Trophoblast cell (in vitro differentiated cells and primary cell): ENCODE data around the gene KIF6.
A peak's percentile ranks its signal among the peaks of the same experiment; 100 is the strongest.

ENCODE experiments used
- DNase-seq, 2 donors: peaks; one replicate each; pipeline ENCODE4 v3.0.0-alpha.2; 2016
- H2AFZ ChIP-seq: 2 replicates; pipeline ENCODE4 v1.6.1; 2013; ENCODE audit warnings: low read length, moderate library complexity, mild to moderate bottlenecking; ENCODE audit not compliant: insufficient read depth, poor library complexity
- H2AK5ac ChIP-seq: 2 replicates; pipeline ENCODE4 v1.6.1; 2013; ENCODE audit warnings: mild to moderate bottlenecking, low read length
- H2BK120ac ChIP-seq: 2 replicates; pipeline ENCODE4 v1.6.1; 2013; ENCODE audit warnings: low read length, mild to moderate bottlenecking, moderate library complexity; ENCODE audit not compliant: insufficient read depth, poor library complexity
- H2BK12ac ChIP-seq: 2 replicates; pipeline ENCODE4 v1.6.1; 2013; ENCODE audit warnings: mild to moderate bottlenecking, low read length, moderate library complexity
- H2BK5ac ChIP-seq: 2 replicates; pipeline ENCODE4 v1.6.1; 2013; ENCODE audit warnings: low read length, low read depth, moderate library complexity, mild to moderate bottlenecking; ENCODE audit not compliant: poor library complexity
- H3K14ac ChIP-seq: 2 replicates; pipeline ENCODE4 v1.6.1; 2013; ENCODE audit warnings: mild to moderate bottlenecking, low read length
- H3K18ac ChIP-seq: 2 replicates; pipeline ENCODE4 v1.6.1; 2013; ENCODE audit warnings: mild to moderate bottlenecking, low read length
- H3K23ac ChIP-seq: 2 replicates; pipeline ENCODE4 v1.6.1; 2013; ENCODE audit warnings: low read length
- H3K27ac ChIP-seq: 2 replicates; pipeline ENCODE4 v1.5.1; 2013; ENCODE audit warnings: low read depth, mild to moderate bottlenecking, inconsistent platforms, low read length, moderate library complexity
- H3K27me3 ChIP-seq: 2 replicates; pipeline ENCODE4 v1.6.1; 2013; ENCODE audit warnings: inconsistent platforms, mild to moderate bottlenecking, low read length, moderate library complexity; ENCODE audit not compliant: insufficient read depth
- H3K36me3 ChIP-seq, 2 experiments: 1 replicate in 1 of 2; 2 replicates in 1 of 2; pipeline ENCODE4 v1.6.1; 2013; ENCODE audit warnings: low read length in 2 of 2, mild to moderate bottlenecking in 2 of 2, moderate library complexity in 1 of 2; ENCODE audit not compliant: insufficient read depth in 2 of 2, control insufficient read depth in 1 of 2
- H3K4ac ChIP-seq: 2 replicates; pipeline ENCODE4 v1.6.1; 2013; ENCODE audit warnings: low read depth, mild to moderate bottlenecking, low read length, moderate library complexity
- H3K4me1 ChIP-seq, 2 experiments: 1 replicate in 1 of 2; 2 replicates in 1 of 2; pipeline ENCODE4 v1.6.1; 2013; ENCODE audit warnings: low read length in 2 of 2, mild to moderate bottlenecking in 2 of 2, moderate library complexity in 1 of 2; ENCODE audit not compliant: insufficient read depth in 2 of 2, control insufficient read depth in 1 of 2
- H3K4me2 ChIP-seq: 2 replicates; pipeline ENCODE4 v1.6.1; 2013; ENCODE audit warnings: inconsistent platforms, mild to moderate bottlenecking, low read length, moderate library complexity
- H3K4me3 ChIP-seq: 2 replicates; pipeline ENCODE4 v1.5.1; 2013; ENCODE audit warnings: mild to moderate bottlenecking, low read depth, low read length, inconsistent platforms
- H3K79me1 ChIP-seq: one replicate; pipeline ENCODE4 v1.6.1; 2013; ENCODE audit warnings: low read length
- H3K79me2 ChIP-seq: 2 replicates; pipeline ENCODE4 v1.6.1; 2013; ENCODE audit warnings: low read length, mild to moderate bottlenecking; ENCODE audit not compliant: control insufficient read depth, insufficient read depth, poor library complexity
- H3K9ac ChIP-seq: 2 replicates; pipeline ENCODE4 v1.6.1; 2013; ENCODE audit warnings: mild to moderate bottlenecking, low read length
- H3K9me3 ChIP-seq: 2 replicates; pipeline ENCODE4 v1.6.1; 2013; ENCODE audit warnings: low read depth, mild to moderate bottlenecking, control low read depth, inconsistent platforms, low read length; ENCODE audit not compliant: insufficient read depth
- H4K12ac ChIP-seq: 2 replicates; pipeline ENCODE4 v1.6.1; 2013; ENCODE audit warnings: low read depth, mild to moderate bottlenecking, low read length, moderate library complexity
- H4K8ac ChIP-seq: 2 replicates; pipeline ENCODE4 v1.6.1; 2013; ENCODE audit warnings: low read depth, mild to moderate bottlenecking, low read length, moderate library complexity
- H4K91ac ChIP-seq: one replicate; pipeline ENCODE4 v1.6.1; 2013; ENCODE audit warnings: low read depth, mild to moderate bottlenecking, low read length, moderate library complexity
- WGBS: extraction: QIAGEN DNeasy Blood & Tissue Kit; methylation state at CpG from one replicate; pipeline ENCODE4 v1.1.7; 2013; ENCODE audit warnings: missing lambda C conversion rate; ENCODE audit not compliant: insufficient read length, insufficient coverage; ENCODE audit errors: extremely low coverage; 5-methylcytosine and 5-hydroxymethylcytosine counted together

The KIF6 gene

DNA sequence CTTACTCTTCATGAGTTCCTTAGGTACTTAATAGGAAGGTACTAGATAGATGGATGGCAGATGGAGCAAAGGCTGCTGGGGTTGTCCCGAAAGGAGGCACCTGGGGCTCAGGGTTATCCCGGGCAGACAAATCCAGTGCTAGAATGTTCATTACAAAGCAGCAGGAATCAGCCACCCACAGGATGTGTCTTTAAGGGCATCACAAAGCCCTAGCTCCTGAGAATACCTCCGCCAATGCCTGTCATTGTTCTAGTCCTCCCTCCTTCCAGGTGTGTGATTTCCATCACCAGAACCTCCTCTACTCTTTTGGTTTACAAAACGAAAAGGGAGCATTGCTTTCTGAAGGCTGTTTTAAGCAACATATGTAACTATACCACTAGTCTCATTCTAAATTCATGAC is 138.1 kb downstream of the KIF6 start:
- Histone ChIP-seq H3K4me3 (no peak overlapping the region), H4K91ac (no peak overlapping the region), H3K9ac (no peak overlapping the region), H3K79me2 (no peaks in the 10 kb centered on the region), H4K8ac (no peak overlapping the region), H3K4me2 (no peak overlapping the region), H3K23ac (no peak overlapping the region), H4K12ac (no peak overlapping the region), H2BK120ac (no peak overlapping the region), H3K9me3 (no peaks in the 10 kb centered on the region), H2BK12ac (no peak overlapping the region), H3K27me3 (no peaks in the 10 kb centered on the region), H3K18ac (no peak overlapping the region), H3K4ac (no peak overlapping the region), H3K27ac (no peak overlapping the region), H3K14ac (no peak overlapping the region), H3K36me3 (no peaks in the 10 kb centered on the region), H3K4me1 (no peaks in the 10 kb centered on the region), H2AFZ (no peak overlapping the region), H2AK5ac (no peak overlapping the region), H2BK5ac (no peak overlapping the region), H3K79me1 (no peaks in the 10 kb centered on the region)
- DNase-seq, result no peak
- no CpG with 5 or more reads among the region's 4 CpGs for WGBS

DNA sequence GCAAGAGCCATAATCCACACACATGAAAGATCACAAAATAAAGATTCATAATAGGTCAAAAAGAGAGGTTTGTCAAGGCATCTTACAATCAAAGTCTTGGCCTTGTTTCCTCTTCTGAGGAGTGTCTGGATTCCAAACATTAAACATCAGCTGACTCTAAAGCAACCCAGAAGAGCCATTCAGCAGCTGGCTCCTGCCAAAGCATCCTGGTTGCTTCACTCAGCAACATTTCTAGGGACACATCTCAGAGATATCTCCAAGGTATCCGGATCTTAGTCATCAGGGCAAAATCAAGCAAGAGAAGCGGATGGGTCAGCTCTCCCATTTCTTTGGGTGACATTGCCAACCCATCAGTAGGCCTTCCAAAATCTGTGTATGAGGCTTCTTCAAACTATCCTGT is 139.6 kb downstream of the KIF6 start:
- Histone ChIP-seq H3K4me3 (no peak overlapping the region), H3K9ac (no peak overlapping the region), H3K4ac (no peak overlapping the region), H2BK12ac (no peak overlapping the region), H3K27ac (no peak overlapping the region), H3K4me1 (no peaks in the 10 kb centered on the region), H2BK120ac (no peak overlapping the region), H4K8ac (no peak overlapping the region), H3K79me1 (no peaks in the 10 kb centered on the region), H3K27me3 (no peaks in the 10 kb centered on the region), H3K23ac (no peak overlapping the region), H2AK5ac (no peak overlapping the region), H2BK5ac (no peak overlapping the region), H2AFZ (no peak overlapping the region), H4K12ac (no peak overlapping the region), H3K79me2 (no peaks in the 10 kb centered on the region), H3K14ac (no peak overlapping the region), H4K91ac (no peak overlapping the region), H3K18ac (no peak overlapping the region), H3K9me3 (no peaks in the 10 kb centered on the region), H3K36me3 (no peaks in the 10 kb centered on the region), H3K4me2 (no peak overlapping the region)
- DNase-seq, result peak; percentile 57 to 75
- WGBS, result no CpG with 5 or more reads among the region's 2 CpGs

- H3K18ac ChIP-seq, result no peak overlapping the region
- H3K79me2 ChIP-seq, result no peaks in the 10 kb centered on the region
- no peak overlapping the region for H2AFZ ChIP-seq
- H3K9ac ChIP-seq, result no peak overlapping the region
- H3K27me3 ChIP-seq, result no peaks in the 10 kb centered on the region
- WGBS, result no CpG with 5 or more reads among the region's 6 CpGs
- no peak overlapping the region for H2AK5ac ChIP-seq
- H3K14ac ChIP-seq, result no peak overlapping the region
- no peaks in the 10 kb centered on the region for H3K36me3 ChIP-seq
- no peak overlapping the region for H3K27ac ChIP-seq
- H3K23ac ChIP-seq, result no peak overlapping the region
- H2BK5ac ChIP-seq, result no peak overlapping the region
- H4K91ac ChIP-seq, result no peak overlapping the region
- no peak overlapping the region for H2BK12ac ChIP-seq
- H3K79me1 ChIP-seq, result no peaks in the 10 kb centered on the region
- no peaks in the 10 kb centered on the region for H3K9me3 ChIP-seq
- no peak overlapping the region for H3K4me3 ChIP-seq
- H3K4me1 ChIP-seq, result peaks cover 0 to 2% of the 10 kb centered on the region in 2 experiments
- no peak overlapping the region for H2BK120ac ChIP-seq
- no peak for DNase-seq
- H4K8ac ChIP-seq, result no peak overlapping the region
- no peak overlapping the region for H3K4me2 ChIP-seq
- no peak overlapping the region for H3K4ac ChIP-seq
- H4K12ac ChIP-seq, result no peak overlapping the region
Observed at GRCh38 chr6:39577446-39578165, 147.6 kb downstream of the KIF6 start.

- Histone ChIP-seq H3K79me1 (no peaks in the 10 kb centered on the region), H2AFZ (no peak overlapping the region), H3K27ac (no peak overlapping the region), H3K9ac (no peak overlapping the region), H3K36me3 (no peaks in the 10 kb centered on the region), H4K12ac (no peak overlapping the region), H2BK12ac (no peak overlapping the region), H2BK120ac (no peak overlapping the region), H3K79me2 (no peaks in the 10 kb centered on the region), H2BK5ac (no peak overlapping the region), H3K4me3 (no peak overlapping the region), H3K14ac (no peak overlapping the region), H3K4ac (no peak overlapping the region), H3K4me2 (no peak overlapping the region), H4K91ac (no peak overlapping the region), H3K18ac (no peak overlapping the region), H3K9me3 (no peaks in the 10 kb centered on the region), H3K27me3 (no peaks in the 10 kb centered on the region), H4K8ac (no peak overlapping the region), H3K4me1 (peaks cover 0 to 2% of the 10 kb centered on the region in 2 experiments), H2AK5ac (no peak overlapping the region), H3K23ac (no peak overlapping the region)
- WGBS, result no CpG with 5 or more reads among the region's 4 CpGs
- DNase-seq, result no peak
Observed at GRCh38 chr6:39576556-39577303, 148.5 kb downstream of the KIF6 start.
